ENCODE measurements around the gene CYFIP1. TPM values are rescaled to one million over a fixed set of nuclear protein-coding genes. Genes with fewer than 3 reads are reported as not detected.

CYFIP1 gene
- total and polyA plus RNA-seq, 9 of the 15 experiments (the other 6 are each of a cell fraction or from before 2014, with no cell fraction given), result 3.8 to 59.8 (median 28.3) TPM

DNA sequence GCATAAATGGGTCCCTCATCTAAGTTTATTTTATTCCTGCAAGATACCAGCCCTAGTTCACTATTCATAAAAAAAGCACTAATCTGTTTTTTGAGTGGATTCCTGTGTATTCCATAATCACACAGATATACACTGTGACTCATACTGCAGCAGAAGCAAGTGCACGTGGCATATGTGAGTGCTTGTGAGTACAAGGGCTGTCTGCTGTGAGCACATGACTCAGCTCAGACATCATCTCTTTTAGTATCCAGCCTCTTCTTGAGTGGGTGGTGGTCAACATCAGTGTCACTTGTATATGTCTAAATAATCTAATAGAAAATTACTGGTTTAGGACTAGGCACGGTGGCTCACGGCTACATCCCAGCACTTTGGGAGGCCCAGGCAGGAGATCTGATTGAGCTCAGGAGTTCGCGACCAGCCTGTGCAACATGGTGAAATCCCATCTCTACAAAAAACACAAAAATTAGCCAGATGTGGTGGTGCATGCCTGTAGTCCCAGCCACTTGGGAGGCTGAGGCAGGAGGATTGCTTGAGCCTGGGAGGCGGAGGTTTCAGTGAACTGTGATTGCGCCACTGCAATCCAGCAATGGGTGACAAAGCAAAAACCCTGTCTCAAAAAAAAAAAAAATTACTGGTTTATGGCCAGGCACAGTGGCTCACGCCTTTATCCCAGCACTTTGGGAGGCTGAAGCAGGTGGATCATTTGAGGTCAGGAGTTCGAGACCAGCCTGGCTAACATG, 91.9 kb downstream of the CYFIP1 start (continued):
- TF ChIP-seq PRDM10 (IDR thresholded peaks at IDR 0.05; ENCODE audit: partially characterized antibody), result no peak
- TF ChIP-seq, protein P1, sequence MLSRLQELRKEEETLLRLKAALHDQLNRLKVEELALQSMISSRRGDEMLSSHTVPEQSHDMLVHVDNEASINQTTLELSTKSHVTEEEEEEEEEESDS (CRISPR knock-in tag; IDR thresholded peaks at IDR 0.05), result no peak
- no peak for TF ChIP-seq MECOM (CRISPR knock-in tag; IDR thresholded peaks at IDR 0.05)
- TF ChIP-seq ZNF274 (IDR thresholded peaks at IDR 0.05; ENCODE audit: borderline replicate concordance, low read depth, low read length), result no peak
- TF ChIP-seq MAZ (CRISPR knock-in tag; conservative IDR thresholded peaks at IDR 0.05 in 1 of 2, IDR thresholded peaks at IDR 0.05 in 1 of 2), result no peak
- TF ChIP-seq TAF1 (IDR thresholded peaks at IDR 0.05; ENCODE audit: control insufficient read depth, extremely low read depth, insufficient read depth, low read length, severe bottlenecking), result no peak
- TF ChIP-seq, protein P2, sequence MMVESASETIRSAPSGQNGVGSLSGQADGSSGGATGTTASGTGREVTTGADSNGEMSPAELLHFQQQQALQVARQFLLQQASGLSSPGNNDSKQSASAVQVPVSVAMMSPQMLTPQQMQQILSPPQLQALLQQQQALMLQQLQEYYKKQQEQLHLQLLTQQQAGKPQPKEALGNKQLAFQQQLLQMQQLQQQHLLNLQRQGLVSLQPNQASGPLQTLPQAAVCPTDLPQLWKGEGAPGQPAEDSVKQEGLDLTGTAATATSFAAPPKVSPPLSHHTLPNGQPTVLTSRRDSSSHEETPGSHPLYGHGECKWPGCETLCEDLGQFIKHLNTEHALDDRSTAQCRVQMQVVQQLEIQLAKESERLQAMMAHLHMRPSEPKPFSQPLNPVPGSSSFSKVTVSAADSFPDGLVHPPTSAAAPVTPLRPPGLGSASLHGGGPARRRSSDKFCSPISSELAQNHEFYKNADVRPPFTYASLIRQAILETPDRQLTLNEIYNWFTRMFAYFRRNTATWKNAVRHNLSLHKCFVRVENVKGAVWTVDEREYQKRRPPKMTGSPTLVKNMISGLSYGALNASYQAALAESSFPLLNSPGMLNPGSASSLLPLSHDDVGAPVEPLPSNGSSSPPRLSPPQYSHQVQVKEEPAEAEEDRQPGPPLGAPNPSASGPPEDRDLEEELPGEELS (CRISPR knock-in tag; IDR thresholded peaks at IDR 0.05; ENCODE audit: borderline replicate concordance), result no peak
- peak; percentile 96 for TF ChIP-seq BHLHE40 (IDR thresholded peaks at IDR 0.05; ENCODE audit: low read length)
- TF ChIP-seq, protein P3, sequence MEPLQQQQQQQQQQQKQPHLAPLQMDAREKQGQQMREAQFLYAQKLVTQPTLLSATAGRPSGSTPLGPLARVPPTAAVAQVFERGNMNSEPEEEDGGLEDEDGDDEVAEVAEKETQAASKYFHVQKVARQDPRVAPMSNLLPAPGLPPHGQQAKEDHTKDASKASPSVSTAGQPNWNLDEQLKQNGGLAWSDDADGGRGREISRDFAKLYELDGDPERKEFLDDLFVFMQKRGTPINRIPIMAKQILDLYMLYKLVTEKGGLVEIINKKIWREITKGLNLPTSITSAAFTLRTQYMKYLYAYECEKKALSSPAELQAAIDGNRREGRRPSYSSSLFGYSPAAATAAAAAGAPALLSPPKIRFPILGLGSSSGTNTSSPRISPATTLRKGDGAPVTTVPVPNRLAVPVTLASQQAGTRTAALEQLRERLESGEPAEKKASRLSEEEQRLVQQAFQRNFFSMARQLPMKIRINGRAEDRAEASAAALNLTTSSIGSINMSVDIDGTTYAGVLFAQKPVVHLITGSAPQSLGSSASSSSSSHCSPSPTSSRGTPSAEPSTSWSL (CRISPR knock-in tag; IDR thresholded peaks at IDR 0.05; ENCODE audit: borderline replicate concordance), result no peak
- peak; percentile 55 to 61 for TF ChIP-seq TRIM24 (IDR thresholded peaks at IDR 0.05)
- TF ChIP-seq BCOR (IDR thresholded peaks at IDR 0.05), result 0 out of 2 replicates have a peak, but pooled peaks have one; percentile 33
- no peak for TF ChIP-seq CCNT2 (IDR thresholded peaks at IDR 0.05; ENCODE audit: borderline replicate concordance, extremely low read depth, insufficient read length, low read depth, low read length)
- no peak for TF ChIP-seq ZNF280B (CRISPR knock-in tag; IDR thresholded peaks at IDR 0.05)

Data from K562 (cell line).